ENCODE results near the gene OR5H14. TPM values are rescaled to one million over a fixed set of nuclear protein-coding genes. Genes with fewer than 3 reads are reported as not detected.

The OR5H14 gene
- total and polyA plus RNA-seq, 10 of the 15 experiments (the other 5 are each of a cell fraction or from before 2014, with no cell fraction given) = not detected

GRCh38 chr3:98185180-98185579 lies 37.9 kb downstream of the OR5H14 start (continued):
- no peak for TF ChIP-seq ZZZ3 (IDR thresholded peaks at IDR 0.05; ENCODE audit: control insufficient read depth, insufficient read length, low read depth)
- TF ChIP-seq NFYB (IDR thresholded peaks at IDR 0.05; ENCODE audit: insufficient read depth, low read depth, low read length) = no peak
- TF ChIP-seq ZNF207 (IDR thresholded peaks at IDR 0.05; ENCODE audit: borderline replicate concordance) = no peak
- TF ChIP-seq CHD1 (IDR thresholded peaks at IDR 0.05; ENCODE audit: low read depth, low read length) = no peak
- TF ChIP-seq POLR2AphosphoS5 (IDR thresholded peaks at IDR 0.05; ENCODE audit: low read length) = no peak
- peak; percentile 8 to 39 (median 31); a peak in 3 of 6 replicates for TF ChIP-seq CTCF (IDR thresholded peaks at IDR 0.05 in 2 of 3, conservative IDR thresholded peaks at IDR 0.05 in 1 of 3; ENCODE audit: control insufficient read depth in 2 of 3, extremely low read depth in 1 of 3, insufficient read depth in 1 of 3, low read depth in 3 of 3, low read length in 3 of 3)
- TF ChIP-seq PML (IDR thresholded peaks at IDR 0.05; ENCODE audit: low read length) = no peak

- intact Hi-C loops (cut with micrococcal nuclease; ENCODE audit: unreplicated experiment) = loop anchor here (1.0 to 2.0 kb wide), 2 partner anchors 46 to 141 kb away; no protein-coding TSS in a partner anchor
- CTCF ChIA-PET = interaction anchor here (0.6 to 6.6 kb wide), 14 partner anchors 12 to 625 kb away, joined by 3 to 64 read pairs (median 4); no protein-coding TSS in a partner anchor
- TF ChIP-seq TCF7 (IDR thresholded peaks at IDR 0.05; ENCODE audit: borderline replicate concordance) (no peak), JUND (IDR thresholded peaks at IDR 0.05; ENCODE audit: low read depth, low read length) (no peak), IKZF1 (conservative IDR thresholded peaks at IDR 0.05) (no peak), CUX1 (IDR thresholded peaks at IDR 0.05; ENCODE audit: insufficient replicate concordance, low read depth, low read length) (no peak), BRCA1 (IDR thresholded peaks at IDR 0.05; ENCODE audit: low read depth, low read length) (no peak), CEBPB (IDR thresholded peaks at IDR 0.05; ENCODE audit: borderline replicate concordance in 1 of 2, low read depth in 2 of 2, low read length in 2 of 2) (no peak), SMAD5 (IDR thresholded peaks at IDR 0.05; ENCODE audit: low read depth) (no peak), GATAD2B (conservative IDR thresholded peaks at IDR 0.05; ENCODE audit: low read depth) (no peak)
Observed at GRCh38 chr3:98188545-98188944, 41.3 kb downstream of the OR5H14 start.

More at GRCh38 chr3:98188545-98188944, 41.3 kb downstream of the OR5H14 start:
- H3K27me3 ChIP-seq (replicated peaks in 1 of 2; ENCODE audit: control insufficient read depth in 2 of 2, insufficient read depth in 2 of 2, low read length in 1 of 2) = no peaks in the 10 kb centered on the region; a peak in 1 of 4 replicates
- H4K20me1 ChIP-seq (ENCODE audit: control insufficient read depth, insufficient read depth) = no peaks in the 10 kb centered on the region
- no peak overlapping the region for H3K4me2 ChIP-seq (ENCODE audit: control insufficient read depth, insufficient read depth)
- H3K36me3 ChIP-seq (ENCODE audit: control insufficient read depth in 2 of 2, insufficient read depth in 2 of 2, low read length in 1 of 2) = no peaks in the 10 kb centered on the region
- no peaks in the 10 kb centered on the region for H3K4me1 ChIP-seq (ENCODE audit: control insufficient read depth, insufficient read depth, low read length)
- H2AFZ ChIP-seq (ENCODE audit: control insufficient read depth, low read depth, low read length) = peak overlapping the region; percentile 74
- H3K4me3 ChIP-seq = no peak overlapping the region
- peak; percentile 99 for ATAC-seq
- SMC1A ChIA-PET (ENCODE audit: uncharacterized antibody, unreplicated experiment) = interaction anchor here (0.5 to 3.7 kb wide), 6 partner anchors 12 to 215 kb away, joined by 3 to 24 read pairs (median 4); no protein-coding TSS in a partner anchor
- peak; percentile 87 for FAIRE-seq
- POLR2A ChIA-PET = no interaction called here
- no peak overlapping the region for H3K9ac ChIP-seq (ENCODE audit: control insufficient read depth, insufficient read depth, low read length)
- H3K9me3 ChIP-seq (replicated peaks; ENCODE audit: control insufficient read depth, insufficient read depth, low read length) = no peaks in the 10 kb centered on the region
- DNase-seq (ENCODE audit: low read depth, low spot score) = peak; percentile 53
- in situ Hi-C loops (cut with MboI) = loop anchor here (5.0 kb wide), 1 partner anchor 139 kb away; no protein-coding TSS in a partner anchor
- H3K27ac ChIP-seq (ENCODE audit: control insufficient read depth, insufficient read depth) = no peak overlapping the region
- BruUV-seq (replicated peaks) = no TSS peak
- H3K79me2 ChIP-seq (ENCODE audit: control insufficient read depth, insufficient read depth, low read length) = no peaks in the 10 kb centered on the region
- RAD21 ChIA-PET (ENCODE audit: unreplicated experiment) = interaction anchor here (3.4 kb wide), 1 partner anchor 141 kb away, joined by 28 read pairs; no protein-coding TSS in a partner anchor
- 0% methylated on average over 3 of the region's 3 CpGs for WGBS (ENCODE audit: insufficient coverage, insufficient replicate concordance, low lambda C conversion rate, missing lambda C conversion rate)

Data from GM12878 (cell line).